Measurements from ENCODE around the gene DOCK11. TPM values are rescaled to one million over a fixed set of nuclear protein-coding genes. Genes with fewer than 3 reads are reported as not detected.

Gene DOCK11
- total and polyA plus RNA-seq, 12 donors = 1.3 to 9.4 (median 3.0) TPM

GRCh38 chrX:118522230-118522926, 26.8 kb downstream of the DOCK11 start:
- peaks cover 0 to 54% (median 0%) of the 10 kb centered on the region in 9 donors for H3K4me1 ChIP-seq
- intact Hi-C loops (cut with DNase I) = no loop called here
- H3K4me3 ChIP-seq = no peak overlapping the region
- TF ChIP-seq, protein P1, sequence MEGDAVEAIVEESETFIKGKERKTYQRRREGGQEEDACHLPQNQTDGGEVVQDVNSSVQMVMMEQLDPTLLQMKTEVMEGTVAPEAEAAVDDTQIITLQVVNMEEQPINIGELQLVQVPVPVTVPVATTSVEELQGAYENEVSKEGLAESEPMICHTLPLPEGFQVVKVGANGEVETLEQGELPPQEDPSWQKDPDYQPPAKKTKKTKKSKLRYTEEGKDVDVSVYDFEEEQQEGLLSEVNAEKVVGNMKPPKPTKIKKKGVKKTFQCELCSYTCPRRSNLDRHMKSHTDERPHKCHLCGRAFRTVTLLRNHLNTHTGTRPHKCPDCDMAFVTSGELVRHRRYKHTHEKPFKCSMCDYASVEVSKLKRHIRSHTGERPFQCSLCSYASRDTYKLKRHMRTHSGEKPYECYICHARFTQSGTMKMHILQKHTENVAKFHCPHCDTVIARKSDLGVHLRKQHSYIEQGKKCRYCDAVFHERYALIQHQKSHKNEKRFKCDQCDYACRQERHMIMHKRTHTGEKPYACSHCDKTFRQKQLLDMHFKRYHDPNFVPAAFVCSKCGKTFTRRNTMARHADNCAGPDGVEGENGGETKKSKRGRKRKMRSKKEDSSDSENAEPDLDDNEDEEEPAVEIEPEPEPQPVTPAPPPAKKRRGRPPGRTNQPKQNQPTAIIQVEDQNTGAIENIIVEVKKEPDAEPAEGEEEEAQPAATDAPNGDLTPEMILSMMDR (IDR thresholded peaks at IDR 0.05) = no peak
- no peaks in the 10 kb centered on the region for H3K36me3 ChIP-seq
- DNase-seq (no peak), ATAC-seq (no peak)
- H3K27me3 ChIP-seq = no peaks in the 10 kb centered on the region
- 95 to 100% methylated on average over 3 of the region's 3 CpGs for WGBS, 2 donors
- H3K9me3 ChIP-seq = no peaks in the 10 kb centered on the region
- peak overlapping the region in 1 of 10 donors; percentile 2 for H3K27ac ChIP-seq

GRCh38 chrX:118523920-118524319, 28.3 kb downstream of the DOCK11 start:
- Histone ChIP-seq H3K27ac (peak overlapping the region in 1 of 10 donors; percentile 28), H3K9me3 (no peaks in the 10 kb centered on the region), H3K4me3 (no peak overlapping the region), H3K27me3 (no peaks in the 10 kb centered on the region), H3K36me3 (no peaks in the 10 kb centered on the region), H3K4me1 (peaks cover 0 to 61% (median 0%) of the 10 kb centered on the region in 9 donors)
- TF ChIP-seq, protein P1 (IDR thresholded peaks at IDR 0.05) = no peak
- DNase-seq (no peak), ATAC-seq (no peak)
- 80% methylated on average over 4 of the region's 4 CpGs for WGBS, 2 donors
- intact Hi-C loops (cut with DNase I) = no loop called here

DNA sequence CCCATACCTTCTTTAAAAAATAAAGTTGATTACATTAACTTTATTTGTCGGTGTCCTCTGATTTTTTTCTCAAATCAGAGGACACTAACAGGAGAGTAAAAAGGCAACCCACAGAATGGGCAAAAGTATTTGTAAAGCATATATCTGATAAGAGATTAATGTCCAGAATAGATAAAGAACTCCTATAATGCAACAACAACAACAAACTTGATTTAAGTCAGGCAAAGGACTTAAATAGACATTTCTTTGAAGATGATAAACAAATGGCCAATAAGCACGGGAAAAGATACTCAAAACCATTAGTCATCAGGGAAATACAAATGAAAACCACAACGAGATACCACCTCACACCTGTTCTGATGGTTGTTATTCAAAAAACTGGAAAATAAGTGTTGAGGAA, 28.7 kb downstream of the DOCK11 start:
- Histone ChIP-seq H3K27me3 (no peaks in the 10 kb centered on the region), H3K36me3 (no peaks in the 10 kb centered on the region), H3K4me1 (peaks cover 0 to 63% (median 0%) of the 10 kb centered on the region in 9 donors), H3K27ac (peak overlapping the region in 1 of 10 donors; percentile 28), H3K4me3 (no peak overlapping the region), H3K9me3 (no peaks in the 10 kb centered on the region)
- TF ChIP-seq, protein P1 (IDR thresholded peaks at IDR 0.05) = no peak
- intact Hi-C loops (cut with DNase I) = no loop called here
- 62 to 64% methylated on average over 3 of the region's 3 CpGs for WGBS, 2 donors
- ATAC-seq = no peak
- no peak for DNase-seq

- no peak for DNase-seq
- H3K36me3 ChIP-seq = no peaks in the 10 kb centered on the region
- H3K27me3 ChIP-seq = no peaks in the 10 kb centered on the region
- no peaks in the 10 kb centered on the region for H3K9me3 ChIP-seq
- no peak for ATAC-seq
- TF ChIP-seq, protein P1 (IDR thresholded peaks at IDR 0.05) = no peak
- no peak overlapping the region for H3K4me3 ChIP-seq
- intact Hi-C loops (cut with DNase I) = no loop called here
- peaks cover 0 to 63% (median 0%) of the 10 kb centered on the region in 9 donors for H3K4me1 ChIP-seq
- WGBS, 2 donors = 92 to 94% methylated on average over 4 of the region's 4 CpGs
- no peak overlapping the region for H3K27ac ChIP-seq
These were observed 29.6 kb downstream of the DOCK11 start for GRCh38 chrX:118525174-118525730.

Data from heart right ventricle (tissue), 16 donors.